Dermis blood vessel endothelial cell (primary cell): ENCODE data around the gene MYMK. TPM values are rescaled to one million over a fixed set of nuclear protein-coding genes. Genes with fewer than 3 reads are reported as not detected.

Experiments used
- DNase-seq: peaks from one replicate; pipeline ENCODE4 v3.0.0; 2010
- total RNA-seq: library from RNA; depleted of rRNA; stranded (reverse); fragments of >200 nt; gene quantifications from 2 replicates; pipeline ENCODE4 v1.2.3, GENCODE V29; 2014

Gene MYMK
- total RNA-seq, 1 donor from 2014 or later, result not detected

DNA sequence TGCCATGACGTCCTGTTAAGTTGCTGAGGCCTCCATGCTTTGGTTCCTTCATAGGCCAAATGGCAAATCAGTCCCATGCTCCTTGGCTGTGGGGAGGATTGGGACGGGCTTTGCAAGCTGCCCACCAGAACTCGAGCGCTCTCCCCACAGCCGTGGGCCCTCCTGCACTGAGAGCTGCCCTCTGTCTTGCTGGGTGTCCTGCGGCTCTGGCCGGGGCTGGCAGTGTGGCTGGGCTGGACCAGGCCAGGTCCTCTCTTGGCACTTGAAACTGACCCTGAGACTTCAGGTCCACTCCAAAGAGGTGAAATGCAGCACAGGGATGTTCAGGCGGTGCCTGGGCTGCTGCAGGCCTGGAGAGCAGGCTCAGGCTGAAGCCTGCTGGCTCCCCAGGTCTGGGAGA lies 7.0 kb downstream of the MYMK start:
- no peak for DNase-seq

DNA sequence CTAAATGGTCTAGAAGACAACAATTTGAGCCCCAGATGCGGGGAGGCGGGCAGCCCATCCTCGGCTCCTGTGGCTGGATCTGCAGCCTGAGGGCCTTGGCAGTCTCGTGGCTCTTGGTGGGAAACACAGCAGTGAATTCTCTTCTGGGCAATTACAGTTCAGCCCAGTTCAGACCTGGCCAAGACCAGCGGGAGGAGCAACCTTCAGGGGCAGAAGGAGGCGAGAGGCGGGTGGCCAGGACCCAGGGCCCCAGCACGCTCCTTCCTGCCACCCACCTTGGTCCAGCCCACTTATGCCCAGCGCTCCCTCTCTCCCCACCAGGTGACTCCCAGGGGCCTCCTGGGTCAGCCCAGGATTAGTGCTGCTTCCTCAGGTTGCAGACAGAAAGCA lies 7.8 kb downstream of the MYMK start:
- no peak for DNase-seq

DNA sequence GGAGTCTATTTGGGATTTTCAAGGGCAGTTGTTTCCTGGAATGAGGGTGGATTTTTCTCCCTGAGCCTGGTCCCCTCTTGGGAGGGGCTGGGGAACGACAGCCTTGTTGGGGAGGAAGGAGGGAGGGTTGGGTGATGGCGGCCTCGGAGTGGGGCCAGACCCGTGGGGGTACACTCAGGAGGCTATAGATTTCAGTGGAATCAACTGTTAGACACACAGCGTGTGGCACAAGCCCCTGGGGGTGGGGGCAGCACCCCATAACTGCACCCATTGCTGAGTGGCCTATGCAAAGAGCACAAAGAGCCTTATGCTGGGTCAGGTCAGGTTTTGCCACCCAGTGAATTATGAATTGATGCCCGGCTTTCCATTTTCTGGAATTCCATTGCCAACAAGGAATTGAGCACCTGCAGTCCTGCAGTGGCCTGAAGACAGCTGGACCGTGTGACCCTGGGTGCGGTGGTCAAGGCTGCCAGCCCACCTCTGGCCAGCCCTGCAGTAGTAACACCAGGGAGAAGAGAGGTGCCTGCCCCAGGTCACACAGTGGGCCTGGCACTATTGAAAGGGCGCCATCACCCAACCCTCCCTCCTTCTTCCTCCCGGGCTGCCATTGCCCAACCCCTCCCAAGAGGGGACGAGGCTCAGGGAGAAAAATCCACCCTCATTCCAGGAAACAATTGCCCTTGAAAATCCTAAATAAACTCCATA lies 8.4 kb downstream of the MYMK start:
- no peak for DNase-seq

DNA sequence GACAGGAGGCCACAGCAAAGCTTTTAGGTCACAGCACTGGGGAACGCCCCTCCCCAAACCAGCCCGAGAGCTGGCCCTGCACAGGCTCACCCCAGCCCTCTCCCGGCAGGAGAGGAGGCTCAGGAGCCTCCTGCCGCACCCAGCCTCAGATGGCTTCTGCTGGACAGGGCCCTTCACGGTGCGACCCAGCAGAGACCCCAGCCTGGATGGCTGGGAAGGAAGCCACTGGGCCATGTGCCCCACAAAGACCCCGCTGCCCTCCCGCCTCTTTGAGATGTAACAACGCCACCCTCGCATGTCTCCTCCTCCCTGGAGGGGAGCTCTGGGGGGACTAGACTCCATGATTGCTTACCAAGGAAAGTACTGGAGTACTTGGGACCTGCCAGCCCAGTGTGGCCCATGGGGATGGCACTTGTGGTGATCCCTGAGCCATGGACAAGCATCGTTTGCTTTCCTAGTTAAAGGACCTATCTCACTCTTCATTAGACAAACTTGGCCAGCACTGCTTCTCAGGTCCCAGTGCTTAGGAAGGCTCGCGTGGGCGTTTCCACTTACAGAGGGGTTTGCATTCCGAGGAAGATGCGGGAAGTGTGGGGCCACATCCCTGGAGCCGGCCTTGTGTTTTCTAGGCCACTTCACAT lies 9.0 kb downstream of the MYMK start:
- DNase-seq, result no peak

DNA sequence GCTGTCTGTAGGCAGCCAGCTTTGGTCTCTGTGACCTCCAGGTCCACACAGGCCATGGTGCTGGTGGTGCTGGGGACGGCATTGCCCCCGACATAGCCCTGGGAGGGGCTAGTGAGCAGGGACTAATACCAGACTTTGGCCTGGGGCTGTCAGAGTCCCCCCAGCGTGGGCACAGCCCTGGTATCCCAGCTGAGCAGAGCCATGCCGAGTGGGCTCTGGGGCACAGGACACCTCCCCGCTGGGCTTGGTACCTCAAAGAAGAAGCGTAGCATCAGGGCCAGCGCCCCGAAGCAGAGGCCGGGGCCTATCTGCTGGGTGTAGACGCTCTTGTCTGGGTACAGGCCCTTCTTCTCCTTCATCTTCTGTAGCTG lies 9.5 kb downstream of the MYMK start:
- DNase-seq, result no peak

DNA sequence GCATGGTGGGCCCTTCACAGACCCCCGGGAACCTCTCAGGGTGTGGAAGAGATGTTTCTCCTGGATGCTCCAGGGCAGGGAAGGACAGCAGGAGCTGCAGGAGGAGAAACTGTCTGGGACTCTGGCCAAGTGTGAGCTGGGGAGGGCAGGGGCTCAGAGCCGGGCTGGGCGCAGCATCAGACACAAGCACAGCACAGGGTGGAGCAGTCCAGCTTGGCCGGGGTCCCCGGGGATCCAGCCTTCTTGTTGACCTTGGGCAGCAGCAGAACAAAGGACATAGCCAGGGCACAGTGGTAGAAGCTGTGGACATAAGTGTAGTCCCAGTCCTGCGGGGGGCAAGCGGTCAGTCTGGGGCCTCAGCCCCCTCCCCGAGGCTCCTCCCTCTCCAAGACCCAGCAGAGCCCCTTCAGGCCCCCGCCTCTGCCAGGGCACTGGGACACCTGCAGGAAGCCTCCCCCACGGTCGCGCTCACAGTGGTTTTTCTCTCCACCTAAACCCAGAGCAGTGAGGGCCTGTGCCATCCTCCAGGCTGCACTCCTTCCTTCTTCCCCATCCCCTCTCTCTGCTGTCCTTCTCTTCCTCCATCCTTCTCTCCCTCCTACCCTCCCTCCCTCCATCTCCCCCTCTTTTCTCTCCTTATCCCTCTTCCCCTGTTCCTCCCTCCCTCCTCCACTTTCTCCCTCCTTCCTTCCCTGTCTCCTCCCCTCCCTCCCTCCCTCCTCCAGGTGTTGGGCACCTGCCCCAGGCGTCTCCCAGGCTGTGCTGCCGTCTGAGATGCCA lies 10.1 kb downstream of the MYMK start:
- no peak for DNase-seq

DNA sequence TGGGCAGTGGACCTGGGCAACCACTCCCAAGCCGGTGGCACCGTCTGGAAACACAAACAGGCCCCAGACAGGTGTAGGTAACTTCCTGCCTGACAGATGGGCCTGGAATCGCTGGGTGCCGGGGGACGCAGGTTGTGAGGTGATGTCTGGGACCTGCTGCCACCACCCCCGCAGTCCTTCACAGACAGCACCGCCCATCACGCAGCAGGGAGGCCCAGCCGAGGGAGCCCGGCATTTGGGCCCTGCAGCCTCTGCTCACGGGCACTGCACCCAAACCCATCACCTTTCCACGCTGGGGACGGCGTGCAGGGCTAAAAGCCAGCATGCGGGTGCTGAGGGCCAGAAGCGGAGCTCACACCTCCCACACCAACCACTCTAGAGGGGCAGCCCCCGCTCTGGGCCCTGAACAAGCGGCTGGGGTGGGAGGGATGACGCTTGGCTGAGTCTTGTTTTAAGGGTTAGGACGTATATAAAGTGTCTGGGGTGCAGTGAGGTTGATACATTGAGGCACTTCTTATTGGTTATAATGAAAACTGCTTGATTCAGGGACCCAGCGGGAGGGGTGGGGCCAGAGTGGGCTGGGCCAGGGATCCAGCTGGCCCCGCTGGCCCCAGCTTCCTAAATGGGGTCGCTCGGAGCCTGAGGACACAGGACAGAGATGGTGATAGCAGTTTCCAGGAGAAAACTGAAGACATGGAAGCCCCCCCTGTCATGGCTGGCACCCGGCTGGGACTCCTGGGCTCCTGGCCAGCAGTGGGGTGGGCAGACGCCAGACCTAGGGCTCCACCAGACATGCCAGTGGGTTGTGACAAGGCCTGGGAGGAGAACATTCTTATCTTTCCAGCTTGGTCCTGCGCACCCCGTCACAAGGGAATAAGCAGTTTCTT lies 11.3 kb downstream of the MYMK start:
- DNase-seq, result no peak

DNA sequence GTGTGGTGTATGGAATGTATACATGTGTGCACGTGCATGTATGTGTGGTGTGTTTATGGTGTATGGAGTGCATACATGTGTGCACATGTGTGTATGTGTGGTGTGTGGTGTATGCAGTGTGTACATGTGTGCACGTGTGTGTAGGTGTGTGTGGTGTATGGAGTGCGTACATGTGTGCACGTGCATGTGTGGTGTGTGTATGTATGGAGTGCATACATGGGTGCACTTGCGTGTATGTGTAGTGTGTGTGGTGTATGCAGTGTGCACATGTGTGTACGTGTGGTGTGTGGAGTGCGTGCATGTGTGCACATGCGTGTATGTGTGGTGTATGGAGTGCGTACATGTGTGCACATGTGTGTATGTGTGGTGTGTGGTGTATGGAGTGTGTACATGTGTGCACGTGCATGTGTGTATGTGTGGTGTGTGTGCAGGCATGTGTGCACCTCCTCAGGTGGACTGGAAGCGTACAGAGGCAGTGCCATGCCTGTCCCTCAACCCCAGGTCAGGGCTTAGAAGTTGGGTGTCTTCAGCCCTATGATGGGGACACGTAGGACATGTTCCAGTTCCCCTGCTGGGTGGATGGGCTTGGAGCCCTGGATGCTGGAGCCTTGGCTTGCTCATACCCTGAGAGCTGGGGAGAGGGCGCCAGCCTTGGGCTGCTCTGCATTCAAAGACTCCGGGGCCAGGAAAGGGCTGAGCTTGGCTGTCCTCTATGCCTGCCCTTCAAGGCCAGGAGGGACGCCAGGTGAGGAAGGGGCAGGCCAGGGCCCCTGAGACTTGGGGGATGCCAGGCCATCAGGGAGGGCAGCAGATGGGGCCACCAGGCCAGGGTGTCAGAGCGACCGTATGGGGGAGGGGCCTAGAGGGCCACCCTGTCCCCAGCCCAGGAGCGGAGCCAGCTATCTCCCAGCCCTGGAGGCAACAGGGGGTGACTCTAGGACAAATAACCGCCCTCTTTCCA lies 12.2 kb downstream of the MYMK start:
- DNase-seq, result no peak

DNA sequence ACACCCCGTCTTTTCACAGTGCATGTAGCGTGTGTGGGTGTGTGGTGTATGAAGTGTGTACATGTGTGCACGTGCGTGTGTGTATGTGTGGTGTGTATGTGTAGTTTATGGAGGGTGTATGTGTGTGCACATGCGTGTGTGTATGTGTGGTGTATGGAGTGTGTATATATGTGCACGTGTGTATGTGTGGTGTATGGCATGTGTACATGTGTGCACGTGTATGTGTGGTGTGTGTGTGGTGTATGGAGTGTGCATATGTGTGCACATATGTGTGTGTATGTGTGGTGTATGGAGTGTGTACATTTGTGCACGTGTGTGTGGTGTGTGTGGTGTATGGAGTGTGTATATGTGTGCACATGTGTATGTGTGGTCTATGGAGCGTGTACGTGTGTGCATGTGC lies 13.2 kb downstream of the MYMK start:
- DNase-seq, result no peak

DNA sequence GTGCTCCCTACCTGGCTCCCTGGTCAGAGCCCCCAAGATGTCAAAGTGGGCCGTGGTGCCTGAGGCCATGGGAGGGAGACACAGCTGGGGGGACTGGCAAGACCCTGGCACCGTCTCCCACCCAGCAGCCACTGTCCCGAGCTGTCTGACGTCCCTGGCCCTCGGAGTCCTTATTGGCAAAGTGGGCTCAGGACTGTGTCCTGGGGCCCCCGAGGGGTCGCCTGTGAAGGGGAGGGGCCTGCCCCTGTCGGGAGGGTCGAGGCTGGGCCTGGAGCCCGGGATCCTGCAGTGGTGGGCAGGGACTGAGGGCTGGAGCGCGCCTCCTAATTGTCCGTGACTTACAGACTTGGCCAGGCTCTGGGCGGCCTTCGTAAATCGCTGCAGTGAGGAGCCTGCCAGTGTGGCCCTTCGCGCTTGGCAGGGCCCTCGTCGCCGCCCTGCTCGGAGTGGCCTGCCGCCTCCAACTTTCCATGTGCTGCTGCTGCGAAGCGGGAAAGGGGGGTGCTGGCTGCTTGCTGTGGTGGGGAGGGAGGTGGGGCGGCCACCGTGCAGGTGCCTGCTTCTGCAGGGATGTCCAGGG lies 13.7 kb downstream of the MYMK start:
- no peak for DNase-seq

DNA sequence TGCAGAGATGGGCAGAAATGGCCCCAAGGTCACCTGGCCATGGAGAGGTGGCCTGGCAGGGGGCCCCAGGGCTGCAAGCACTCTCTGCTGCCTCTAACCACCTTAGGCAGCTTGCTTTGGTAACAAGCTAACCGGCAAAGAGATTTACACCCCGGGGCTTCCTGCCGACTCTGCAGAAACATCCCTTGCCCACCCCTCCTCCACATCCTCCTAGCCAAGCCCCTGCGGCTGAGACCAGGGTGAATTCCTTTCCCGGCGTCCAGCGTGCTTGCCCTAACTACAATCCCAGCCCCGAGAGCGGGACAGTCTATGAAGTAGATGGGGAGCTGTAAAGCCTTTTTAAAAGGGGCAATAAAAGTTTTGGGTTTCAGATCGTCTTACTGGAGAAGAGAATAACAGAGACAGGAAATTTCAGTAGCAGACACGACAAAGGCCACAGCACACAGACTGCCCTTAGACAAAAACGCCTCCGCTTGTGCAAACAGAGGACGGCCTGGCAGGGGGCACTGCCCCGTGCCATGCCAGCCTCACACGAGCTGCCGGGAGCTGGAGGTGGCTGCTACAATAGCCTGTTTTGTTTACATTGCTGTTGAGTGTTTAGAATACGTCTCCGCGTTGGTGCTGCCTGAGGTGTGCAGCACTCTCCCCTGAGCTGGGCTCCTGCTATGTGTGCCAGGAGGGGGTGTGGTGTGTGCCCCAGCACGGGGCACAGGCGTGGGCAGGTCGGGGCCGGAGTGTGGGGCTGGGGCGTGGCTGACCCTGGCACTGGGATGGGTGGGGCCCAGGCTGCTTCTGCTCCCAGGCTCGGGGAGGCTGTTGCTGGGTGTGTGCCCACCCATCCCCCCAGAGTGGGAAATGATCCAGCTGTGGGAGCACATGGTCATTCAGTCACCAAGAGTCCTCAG lies 15.3 kb downstream of the MYMK start:
- DNase-seq, result peak; percentile 5

DNA sequence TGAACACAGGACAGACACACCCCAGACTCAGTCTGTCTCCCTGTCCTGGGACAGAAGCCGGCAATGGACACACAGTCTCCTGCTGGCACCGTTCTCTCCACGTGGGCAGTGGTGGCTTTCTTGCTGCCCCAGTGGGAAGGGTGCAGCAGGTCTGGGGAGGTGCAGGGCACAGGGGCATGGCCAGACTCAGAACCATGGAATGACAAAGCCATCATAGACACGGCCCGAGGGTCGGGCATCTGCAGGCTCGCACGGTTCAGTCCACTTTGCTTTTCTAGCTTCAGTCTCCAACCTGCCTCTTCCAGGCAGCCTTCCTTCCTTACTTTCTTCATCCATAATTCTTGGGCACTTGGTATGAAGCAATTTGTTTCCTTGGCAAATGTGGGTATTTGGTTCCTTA lies 16.7 kb downstream of the MYMK start:
- DNase-seq, result no peak

DNA sequence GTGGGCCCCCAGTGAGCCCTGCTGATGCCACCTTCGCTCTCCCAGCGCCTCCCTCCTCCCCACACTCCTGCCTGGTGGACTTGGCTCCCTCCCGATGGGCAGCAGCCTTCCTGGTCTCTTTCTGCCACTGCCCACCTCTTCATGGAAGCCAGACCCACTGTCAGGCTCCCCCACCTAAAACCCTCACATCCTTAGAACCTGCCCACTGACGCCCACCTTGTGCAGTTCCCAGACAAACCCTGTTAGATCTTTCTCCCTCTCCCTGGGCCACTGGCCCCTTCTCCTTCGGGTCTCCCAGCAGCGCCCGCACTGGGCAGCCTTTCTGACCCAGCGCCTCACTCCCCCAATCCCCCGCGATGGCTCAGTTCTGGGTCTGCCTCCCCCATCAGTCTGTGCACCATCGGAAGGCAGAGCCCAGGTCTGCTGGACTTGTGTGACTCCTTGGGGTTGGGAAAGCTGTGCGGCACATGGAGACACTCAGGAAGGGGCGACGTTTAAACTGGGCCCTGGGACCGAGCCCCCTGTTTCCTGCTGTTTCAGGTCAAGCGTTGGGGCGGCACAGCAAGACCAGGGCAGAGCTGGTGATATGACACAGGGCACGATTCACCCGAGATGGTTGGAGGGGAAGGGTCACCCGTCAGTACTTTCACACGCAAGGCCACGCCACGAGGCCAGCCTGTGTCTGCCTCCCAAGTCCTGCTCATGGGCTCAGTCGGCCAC lies 17.4 kb downstream of the MYMK start:
- DNase-seq, result no peak

DNA sequence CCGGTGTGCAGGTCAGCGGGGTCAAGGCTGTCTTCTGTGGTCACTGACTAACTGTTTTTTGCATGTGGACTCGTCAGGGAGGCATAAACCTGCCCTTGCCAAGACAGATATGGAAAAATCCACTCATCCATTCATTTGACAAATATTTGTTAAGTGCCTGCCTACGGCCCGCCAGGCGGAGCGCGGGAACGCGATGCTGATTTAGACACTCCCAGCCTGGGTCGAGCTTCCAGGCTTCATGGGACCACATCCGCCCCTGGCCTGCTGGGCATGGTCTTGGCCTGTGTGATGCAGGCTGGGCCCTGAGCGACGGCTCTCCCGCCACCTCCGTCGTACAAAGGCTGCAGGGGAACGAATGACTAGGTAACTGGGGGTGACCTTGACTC lies 18.1 kb downstream of the MYMK start:
- no peak for DNase-seq

DNA sequence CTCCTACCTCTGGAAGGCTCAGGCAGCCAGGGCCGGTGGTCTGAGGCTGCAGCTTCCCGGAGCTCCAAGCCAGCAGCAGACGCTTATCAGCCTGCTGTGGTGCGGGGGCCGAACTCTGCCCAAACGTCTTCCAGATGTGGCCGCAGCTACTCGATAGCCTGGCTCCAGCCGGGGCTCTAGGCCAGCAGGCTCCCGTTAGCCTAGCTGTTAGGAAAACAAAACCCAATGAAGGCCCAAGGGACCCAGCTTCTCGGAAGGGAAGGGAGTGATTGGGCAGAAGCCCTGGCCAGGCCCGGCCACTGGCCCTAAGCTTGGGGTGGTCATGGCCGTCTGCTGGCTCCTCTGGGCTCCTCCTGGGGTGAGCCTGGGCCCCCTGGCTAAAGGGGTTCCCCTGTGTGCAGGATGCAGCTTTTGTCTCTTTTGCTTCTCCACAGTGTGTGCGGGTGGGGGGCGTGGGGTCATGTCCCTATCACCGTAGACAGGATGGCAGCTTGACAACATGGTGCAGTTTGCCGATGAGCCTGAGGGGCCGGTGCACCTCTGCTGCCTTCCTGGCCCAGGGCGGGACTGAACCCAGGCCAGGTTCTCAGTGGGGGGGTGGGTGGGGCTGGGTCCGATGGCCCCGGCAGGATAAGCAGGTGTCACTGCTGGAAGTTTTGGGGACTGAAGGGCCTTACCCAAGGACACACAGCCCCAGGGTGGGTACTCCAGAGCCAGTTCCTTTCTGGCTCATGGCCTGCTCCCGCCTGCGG lies 18.7 kb downstream of the MYMK start:
- DNase-seq, result no peak

DNA sequence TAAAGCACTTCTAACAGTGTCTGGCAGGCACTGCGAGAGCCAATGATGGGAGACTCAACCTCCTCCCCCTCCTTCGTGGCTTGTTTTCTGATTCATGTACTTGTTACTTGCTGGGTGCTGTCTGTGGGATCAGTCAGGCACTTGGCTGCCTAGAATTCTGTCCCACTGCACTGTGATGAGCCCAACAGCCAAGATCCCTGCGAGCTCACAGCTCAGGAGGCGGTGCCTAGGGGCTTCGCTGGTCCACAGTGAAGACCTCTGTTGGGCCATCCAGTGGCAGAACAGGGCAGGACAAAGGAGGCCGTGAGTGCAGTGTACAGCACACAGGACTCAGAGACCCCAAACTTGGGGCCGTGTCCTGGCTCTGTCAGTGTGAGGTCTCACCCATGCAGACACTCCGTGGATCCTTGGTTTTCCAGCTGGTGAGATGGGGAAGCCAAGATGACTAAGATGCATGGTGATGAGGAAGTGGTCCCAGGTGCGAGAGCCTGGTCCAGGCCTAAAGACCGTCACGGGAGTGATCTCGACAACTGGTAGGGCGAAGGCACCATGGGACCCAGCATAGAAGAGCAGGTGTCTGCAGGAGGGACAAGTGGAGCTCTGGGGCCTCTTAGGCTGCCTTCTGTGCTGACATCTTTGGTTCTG lies 19.5 kb downstream of the MYMK start:
- DNase-seq, result no peak

DNA sequence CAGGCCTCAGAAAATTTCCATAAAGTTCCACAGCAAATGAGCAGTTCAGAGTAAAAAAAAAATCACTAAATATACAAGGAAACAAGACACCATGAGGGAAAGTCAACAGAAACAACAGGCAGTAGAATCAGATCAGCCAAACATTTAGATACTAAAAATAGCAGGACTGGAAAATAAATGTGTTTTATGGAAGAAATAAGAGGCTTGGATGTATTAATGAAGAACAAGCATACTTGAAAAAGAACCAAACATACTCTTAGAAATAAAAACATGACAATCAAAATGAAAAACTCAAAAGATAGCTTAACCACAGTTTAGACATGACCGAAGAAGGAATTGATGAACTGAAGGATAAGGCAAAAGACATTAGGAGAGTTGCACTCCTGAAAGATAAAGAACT lies 22.6 kb downstream of the MYMK start:
- no peak for DNase-seq

DNA sequence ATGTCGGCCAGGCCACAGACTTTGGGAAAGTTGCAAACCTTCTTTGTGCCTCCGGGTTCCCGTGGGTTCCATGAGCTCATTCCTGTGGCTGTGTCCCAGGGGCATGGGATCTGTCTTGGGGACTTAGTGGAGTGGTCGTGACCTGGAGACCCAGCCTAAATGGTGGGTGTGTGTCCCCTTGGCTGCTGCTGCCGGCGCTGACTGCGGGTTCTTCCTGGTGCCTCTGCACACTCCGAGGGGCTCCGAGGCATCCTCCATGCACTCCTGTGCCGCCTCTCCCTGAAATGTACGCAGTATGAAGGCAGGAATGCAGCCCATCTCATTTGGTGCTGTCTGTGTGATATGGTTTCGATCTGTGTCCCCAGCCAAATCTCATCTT lies 24.9 kb downstream of the MYMK start:
- DNase-seq, result no peak
